ENCODE measurements around the gene DUSP7.

- TF ChIP-seq CTCF (conservative IDR thresholded peaks at IDR 0.05 in 1 of 2, IDR thresholded peaks at IDR 0.05 in 1 of 2; ENCODE audit: extremely low read depth in 1 of 2, insufficient read depth in 1 of 2, low read depth in 1 of 2, low read length in 2 of 2) (no peak), EZH2 (IDR thresholded peaks at IDR 0.05; ENCODE audit: borderline replicate concordance, low read length) (no peak)
Observed at GRCh38 chr3:52046186-52046901, 10.0 kb downstream of the DUSP7 start.
